ENCODE measurements around the gene EPB41L3. TPM values are rescaled to one million over a fixed set of nuclear protein-coding genes. Genes with fewer than 3 reads are reported as not detected.
"Not testable (repeated sequence)": the region's sequence is repeated elsewhere in the genome, so short reads cannot be mapped to it uniquely, and the experiment has no call there.

The EPB41L3 gene
- polyA plus RNA-seq = under 1 TPM in 2 of 3 donors, not detected in 1; 0.61 to 0.63 TPM

DNA sequence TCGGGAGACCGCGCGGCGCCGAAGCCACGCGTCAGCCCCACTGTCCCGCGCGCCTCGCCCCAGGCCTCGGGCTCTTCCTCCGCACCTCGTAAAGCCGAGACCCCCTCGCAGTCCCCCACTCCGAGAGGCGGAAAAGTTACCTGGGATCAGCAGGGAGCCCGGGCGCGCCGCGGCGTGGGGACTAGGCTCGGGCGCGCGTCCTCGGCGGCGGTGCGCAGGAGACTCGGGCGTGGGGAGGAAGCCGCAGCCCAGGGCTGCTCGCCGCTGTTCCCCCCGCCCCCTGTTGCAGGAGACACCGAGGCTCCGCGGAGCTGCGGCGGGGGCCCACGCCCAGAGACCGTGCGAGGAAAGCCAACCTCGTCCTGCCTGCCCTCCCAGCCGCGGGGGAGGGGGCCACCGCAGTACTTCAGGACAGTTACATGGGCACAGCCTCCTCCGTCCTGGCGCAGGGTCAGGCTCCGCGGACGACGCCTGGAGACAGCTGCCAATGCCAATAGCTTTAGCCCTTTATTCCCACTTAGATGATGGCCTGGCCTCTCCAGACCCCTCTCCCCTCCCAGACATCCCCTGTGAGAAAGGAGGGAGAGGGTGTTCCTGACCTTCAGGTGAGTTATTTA lies at the start of gene EPB41L3:
EPB41L3 (minus strand) TSS at position 225 of the 617 bp plus-strand sequence. CDS start 54,814 bp downstream, outside the sequence.
- DNase-seq = no peak
- Mint-ChIP-seq H3K4me3 (peak within 1 kb of the TSS in 3 of 5 donors; percentile 10 to 39 (median 37)), H3K27ac (no peak within 1 kb of the TSS), H3K36me3 (no peaks in the 10 kb centered on the region), H3K27me3 (ENCODE audit: low read depth in 3 of 3) (peaks cover 2 to 17% (median 3%) of the 10 kb centered on the region in 3 donors), H3K4me1 (peaks cover 0 to 6% of the 10 kb centered on the region in 2 donors), H3K9me3 (peaks cover 0 to 5% (median 0%) of the 10 kb centered on the region in 6 donors)

DNA sequence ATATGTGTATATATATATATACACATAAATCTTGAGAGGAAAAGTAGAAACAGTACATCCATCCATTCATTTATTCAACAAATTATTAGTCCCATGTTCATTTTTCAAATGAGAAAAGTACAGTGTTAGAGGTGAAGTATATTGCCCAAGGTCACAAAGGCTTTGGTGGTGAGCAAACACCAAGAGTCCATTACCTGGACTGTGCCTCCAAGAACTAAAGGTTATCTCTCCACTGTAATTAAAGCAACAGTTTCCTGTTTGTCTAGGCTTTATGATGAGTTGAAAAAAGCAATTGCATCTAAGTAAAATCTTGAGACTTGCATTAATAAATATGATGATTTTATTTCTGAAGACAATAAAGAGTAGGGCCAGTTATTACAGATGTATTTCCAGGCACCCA lies 44.7 kb upstream of the EPB41L3 start:
- no peak overlapping the region for H3K4me3 Mint-ChIP-seq
- H3K36me3 Mint-ChIP-seq = no peaks in the 10 kb centered on the region
- no peak overlapping the region for H3K27ac Mint-ChIP-seq
- DNase-seq = no peak
- H3K4me1 Mint-ChIP-seq = no peaks in the 10 kb centered on the region
- peaks cover 3 to 17% (median 4%) of the 10 kb centered on the region in 6 donors for H3K9me3 Mint-ChIP-seq
- no peaks in the 10 kb centered on the region for H3K27me3 Mint-ChIP-seq (ENCODE audit: low read depth in 3 of 3)

GRCh38 chr18:5585653-5586052 lies 41.9 kb upstream of the EPB41L3 start:
- no peaks in the 10 kb centered on the region for H3K27me3 Mint-ChIP-seq (ENCODE audit: low read depth in 3 of 3)
- no peak overlapping the region for H3K27ac Mint-ChIP-seq
- no peaks in the 10 kb centered on the region for H3K4me1 Mint-ChIP-seq
- H3K36me3 Mint-ChIP-seq = no peaks in the 10 kb centered on the region
- DNase-seq = no peak
- H3K9me3 Mint-ChIP-seq = peaks cover 0 to 5% (median 1%) of the 10 kb centered on the region in 6 donors
- H3K4me3 Mint-ChIP-seq = no peak overlapping the region

DNA sequence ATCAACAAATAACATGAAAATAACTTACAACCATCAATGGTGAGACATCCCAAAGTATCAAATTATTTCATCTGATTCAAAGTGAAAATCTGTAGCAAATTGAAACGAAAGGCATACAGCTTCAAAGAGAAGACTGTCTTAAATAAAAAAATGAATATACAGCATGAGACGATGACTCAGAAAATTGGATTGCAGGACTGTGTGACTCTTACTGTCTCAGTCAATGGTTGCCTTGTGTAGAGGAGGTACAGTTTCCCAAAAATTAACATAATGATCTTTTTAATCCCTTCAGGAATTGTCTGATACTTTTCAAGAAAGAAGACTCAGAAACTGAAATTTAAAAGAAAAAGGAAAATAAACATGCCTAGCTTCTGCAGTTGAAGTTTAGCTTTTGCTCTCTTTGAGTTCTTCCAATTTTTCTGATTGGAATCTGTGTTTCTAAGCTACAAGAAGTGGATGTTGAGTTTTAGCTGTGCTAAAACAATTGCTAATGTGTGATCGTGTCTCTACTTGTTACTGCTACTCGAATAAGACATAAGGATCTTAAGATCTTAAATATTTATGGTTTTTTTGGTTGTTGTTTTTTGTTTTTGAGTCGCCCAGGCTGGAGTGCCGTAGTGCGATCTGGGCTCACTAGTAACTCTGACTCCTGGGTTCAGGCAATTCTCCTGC lies 41.1 kb upstream of the EPB41L3 start:
- Mint-ChIP-seq H3K27me3 (ENCODE audit: low read depth in 3 of 3) (no peaks in the 10 kb centered on the region), H3K4me3 (no peak overlapping the region), H3K27ac (no peak overlapping the region), H3K36me3 (no peaks in the 10 kb centered on the region), H3K4me1 (no peaks in the 10 kb centered on the region), H3K9me3 (peaks cover 0 to 3% (median 0%) of the 10 kb centered on the region in 6 donors)
- no peak for DNase-seq

- peaks cover 0 to 5% (median 0%) of the 10 kb centered on the region in 3 donors for H3K27me3 Mint-ChIP-seq (ENCODE audit: low read depth in 3 of 3)
- DNase-seq = no peak
- H3K36me3 Mint-ChIP-seq = no peaks in the 10 kb centered on the region
- peaks cover 0 to 3% (median 0%) of the 10 kb centered on the region in 6 donors for H3K9me3 Mint-ChIP-seq
- H3K27ac Mint-ChIP-seq = no peak overlapping the region
- H3K4me3 Mint-ChIP-seq = no peak overlapping the region
- no peaks in the 10 kb centered on the region for H3K4me1 Mint-ChIP-seq
Measured at GRCh38 chr18:5582849-5583681, 39.3 kb upstream of the EPB41L3 start.

DNA sequence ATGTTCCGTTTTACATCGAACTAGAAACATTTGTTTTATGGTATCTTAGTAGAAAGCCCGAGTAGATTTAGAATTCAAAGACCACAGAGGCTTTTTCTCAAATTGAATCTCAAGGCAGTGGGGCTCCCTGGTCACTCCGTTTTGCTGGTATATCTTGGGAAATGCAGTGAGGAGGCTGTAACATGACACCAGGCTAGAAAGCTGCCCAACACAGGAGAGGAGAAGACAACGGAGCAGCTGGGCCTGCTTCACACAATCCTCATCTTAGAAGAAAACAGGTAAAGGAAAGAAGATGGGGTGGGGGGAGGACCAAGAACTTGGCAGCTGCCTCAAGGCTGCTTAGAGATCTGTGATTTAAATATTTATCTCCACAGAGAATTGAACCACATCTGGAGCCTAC lies 38.3 kb upstream of the EPB41L3 start:
- no peaks in the 10 kb centered on the region for H3K36me3 Mint-ChIP-seq
- no peaks in the 10 kb centered on the region for H3K4me1 Mint-ChIP-seq

DNA sequence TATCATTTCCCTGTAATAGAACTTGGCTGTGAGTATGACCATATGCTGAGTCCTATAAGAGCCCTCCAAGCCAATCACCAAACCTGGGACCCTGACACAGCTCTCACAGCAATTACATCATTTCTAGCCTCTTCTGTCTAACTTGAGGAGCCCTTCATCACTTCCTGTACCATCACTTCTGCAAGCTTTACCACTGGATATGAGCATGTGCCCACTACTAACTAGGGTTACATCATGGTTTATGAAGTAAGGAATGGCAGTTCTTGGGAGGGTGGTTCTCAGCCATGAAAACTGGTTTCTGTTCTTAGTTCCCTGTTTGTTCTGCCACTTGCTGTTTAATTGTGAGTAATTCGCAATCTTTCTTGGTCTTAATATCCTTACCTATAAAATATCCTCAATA lies 31.0 kb upstream of the EPB41L3 start:
- H3K27me3 Mint-ChIP-seq (ENCODE audit: low read depth in 3 of 3) = peaks cover 0 to 8% (median 0%) of the 10 kb centered on the region in 3 donors
- H3K4me1 Mint-ChIP-seq = no peaks in the 10 kb centered on the region
- DNase-seq = no peak

More for the DNA sequence above, 38.3 kb upstream of the EPB41L3 start:
- H3K27me3 Mint-ChIP-seq (ENCODE audit: low read depth in 3 of 3) = peaks cover 0 to 5% (median 0%) of the 10 kb centered on the region in 3 donors
- H3K27ac Mint-ChIP-seq = no peak overlapping the region
- no peak overlapping the region for H3K4me3 Mint-ChIP-seq
- H3K9me3 Mint-ChIP-seq = peaks cover 0 to 3% (median 0%) of the 10 kb centered on the region in 6 donors
- DNase-seq = no peak

DNA sequence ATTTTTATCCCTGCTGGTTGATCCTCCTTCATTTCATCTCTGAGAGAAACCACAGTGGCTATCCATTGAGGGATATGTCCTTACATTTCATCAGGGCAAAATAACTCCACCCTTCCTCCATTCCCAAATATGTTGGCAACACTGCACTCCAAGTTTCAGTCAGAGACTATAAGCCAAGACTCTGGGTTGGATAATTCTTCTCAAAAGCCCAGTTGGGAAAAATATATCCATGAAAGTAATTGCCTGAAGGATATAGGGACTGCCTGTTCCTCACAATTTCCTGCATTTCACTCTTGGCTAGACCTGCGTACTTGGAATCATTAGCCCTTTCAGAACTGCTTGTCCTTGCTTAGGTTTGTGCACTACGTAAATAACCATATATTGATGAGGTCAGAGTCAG lies 27.9 kb upstream of the EPB41L3 start:
- Mint-ChIP-seq H3K4me3 (no peak overlapping the region), H3K9me3 (peaks cover 0 to 9% (median 0%) of the 10 kb centered on the region in 6 donors), H3K27me3 (ENCODE audit: low read depth in 3 of 3) (peaks cover 0 to 3% (median 3%) of the 10 kb centered on the region in 3 donors), H3K27ac (no peak overlapping the region), H3K4me1 (no peaks in the 10 kb centered on the region), H3K36me3 (no peaks in the 10 kb centered on the region)
- DNase-seq = no peak

More for the DNA sequence above, 31.0 kb upstream of the EPB41L3 start:
- Mint-ChIP-seq H3K36me3 (no peaks in the 10 kb centered on the region), H3K4me3 (no peak overlapping the region), H3K27ac (no peak overlapping the region), H3K9me3 (peaks cover 0 to 4% (median 0%) of the 10 kb centered on the region in 6 donors)

DNA sequence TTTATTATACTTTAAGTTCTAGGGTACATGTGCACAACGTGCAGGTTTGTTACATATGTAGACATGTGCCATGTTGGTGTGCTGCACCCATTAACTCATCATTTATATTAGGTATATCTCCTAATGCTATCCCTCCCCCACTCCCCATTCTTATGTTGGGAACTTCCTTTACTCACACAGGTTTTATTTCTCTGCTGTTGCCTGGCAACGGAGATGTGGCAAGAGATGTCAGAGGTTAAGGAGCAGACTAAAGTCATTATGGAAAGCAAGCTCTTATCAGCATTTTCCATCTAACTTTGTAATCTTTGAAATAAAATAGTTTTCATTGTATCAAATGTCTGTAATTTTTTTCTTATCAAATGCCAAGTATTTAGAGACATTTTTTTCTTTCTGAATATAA lies 26.8 kb upstream of the EPB41L3 start:
- DNase-seq; H3K27me3 Mint-ChIP-seq (ENCODE audit: low read depth in 3 of 3); H3K27ac Mint-ChIP-seq; H3K4me3 Mint-ChIP-seq; H3K9me3 Mint-ChIP-seq; H3K36me3 Mint-ChIP-seq; H3K4me1 Mint-ChIP-seq: not testable (repeated sequence)

DNA sequence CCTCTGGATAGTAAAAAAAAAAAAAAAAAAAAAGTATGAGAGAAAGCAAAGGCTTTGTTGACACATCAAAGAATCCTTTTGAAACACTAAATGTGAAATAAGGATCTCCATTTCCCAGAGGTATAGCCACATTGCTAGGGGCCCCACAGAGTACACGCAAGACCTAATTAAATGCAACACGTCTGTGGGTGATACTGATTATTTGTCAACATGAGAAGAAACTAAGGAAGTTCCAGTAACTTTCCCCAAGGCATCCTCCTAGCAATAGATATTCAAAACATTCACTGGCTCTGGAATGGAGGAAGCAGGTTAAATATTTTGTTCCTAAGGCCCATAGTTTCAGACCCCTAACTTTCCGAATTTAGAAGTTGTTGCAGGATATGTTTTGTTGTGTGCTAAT lies 24.6 kb upstream of the EPB41L3 start:
- no peak for DNase-seq
- peaks cover 0 to 3% (median 0%) of the 10 kb centered on the region in 3 donors for H3K27me3 Mint-ChIP-seq (ENCODE audit: low read depth in 3 of 3)
- no peak overlapping the region for H3K27ac Mint-ChIP-seq
- H3K9me3 Mint-ChIP-seq = peaks cover 0 to 8% (median 1%) of the 10 kb centered on the region in 6 donors
- H3K36me3 Mint-ChIP-seq = no peaks in the 10 kb centered on the region
- H3K4me1 Mint-ChIP-seq = peaks cover 0 to 1% of the 10 kb centered on the region in 2 donors
- H3K4me3 Mint-ChIP-seq = no peak overlapping the region

GRCh38 chr18:5558851-5559250 lies 15.1 kb upstream of the EPB41L3 start:
- H3K4me3 Mint-ChIP-seq = no peak overlapping the region
- H3K27me3 Mint-ChIP-seq (ENCODE audit: low read depth in 3 of 3) = peaks cover 0 to 1% (median 0%) of the 10 kb centered on the region in 3 donors
- H3K27ac Mint-ChIP-seq = no peak overlapping the region
- H3K4me1 Mint-ChIP-seq = no peaks in the 10 kb centered on the region
- DNase-seq = no peak
- H3K36me3 Mint-ChIP-seq = no peaks in the 10 kb centered on the region
- H3K9me3 Mint-ChIP-seq = peaks cover 0 to 3% (median 0%) of the 10 kb centered on the region in 6 donors

GRCh38 chr18:5556310-5556974 lies 12.6 kb upstream of the EPB41L3 start:
- Mint-ChIP-seq H3K4me1 (no peaks in the 10 kb centered on the region), H3K36me3 (no peaks in the 10 kb centered on the region), H3K27me3 (ENCODE audit: low read depth in 3 of 3) (peaks cover 0 to 1% (median 0%) of the 10 kb centered on the region in 3 donors), H3K4me3 (no peak overlapping the region), H3K27ac (no peak overlapping the region), H3K9me3 (no peaks in the 10 kb centered on the region)
- no peak for DNase-seq

- H3K36me3 Mint-ChIP-seq = no peaks in the 10 kb centered on the region
Measured at GRCh38 chr18:5554629-5555028, 10.8 kb upstream of the EPB41L3 start.

More at GRCh38 chr18:5554629-5555028, 10.8 kb upstream of the EPB41L3 start:
- no peak overlapping the region for H3K27ac Mint-ChIP-seq
- H3K4me3 Mint-ChIP-seq = no peak overlapping the region
- no peaks in the 10 kb centered on the region for H3K4me1 Mint-ChIP-seq
- no peak for DNase-seq
- H3K9me3 Mint-ChIP-seq = no peaks in the 10 kb centered on the region
- H3K27me3 Mint-ChIP-seq (ENCODE audit: low read depth in 3 of 3) = peaks cover 0 to 3% (median 1%) of the 10 kb centered on the region in 3 donors
